HG03442 (cell line): Measurements from ENCODE around the gene CACNA2D1.
"Not testable (repeated sequence)": the region's sequence is repeated elsewhere in the genome, so short reads cannot be mapped to it uniquely, and the experiment has no call there.

Source experiments
- ATAC-seq: cut with Tn5 transposase; IDR thresholded peaks from one replicate; pipeline ENCODE4 v1.9.1; 2021; ENCODE audit warnings: mild to moderate bottlenecking, moderate library complexity; ENCODE audit not compliant: unreplicated experiment

The CACNA2D1 gene

DNA sequence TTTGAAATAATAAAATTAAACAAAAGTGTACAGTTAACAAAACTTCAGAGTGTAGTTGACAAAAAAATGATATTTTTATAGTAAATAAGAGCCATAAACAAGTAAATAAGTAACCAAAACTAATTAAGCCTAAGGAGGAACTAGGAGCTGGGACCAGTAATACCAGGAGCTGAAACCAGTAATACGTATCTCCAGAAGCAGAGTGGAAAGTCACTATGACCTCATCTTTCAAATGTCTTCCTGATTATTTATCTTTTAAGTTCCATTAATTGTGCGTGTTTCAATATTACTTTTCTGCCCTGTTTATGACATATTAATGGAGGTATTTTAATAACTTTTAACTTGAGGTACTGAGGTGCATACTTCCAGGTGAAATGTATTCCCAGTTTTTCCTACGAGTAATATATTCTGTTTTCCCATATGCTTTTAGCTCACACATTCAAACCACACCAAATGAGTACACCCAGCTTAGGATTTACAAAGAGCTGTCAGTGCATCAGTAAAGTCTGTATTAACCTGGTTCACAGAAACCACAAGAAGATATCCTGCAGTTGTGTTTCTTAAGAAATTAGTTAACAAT is 390.0 kb downstream of the CACNA2D1 start:
- no peak for ATAC-seq

- no peak for ATAC-seq
These were observed 392.0 kb downstream of the CACNA2D1 start for GRCh38 chr7:82051601-82052000.

DNA sequence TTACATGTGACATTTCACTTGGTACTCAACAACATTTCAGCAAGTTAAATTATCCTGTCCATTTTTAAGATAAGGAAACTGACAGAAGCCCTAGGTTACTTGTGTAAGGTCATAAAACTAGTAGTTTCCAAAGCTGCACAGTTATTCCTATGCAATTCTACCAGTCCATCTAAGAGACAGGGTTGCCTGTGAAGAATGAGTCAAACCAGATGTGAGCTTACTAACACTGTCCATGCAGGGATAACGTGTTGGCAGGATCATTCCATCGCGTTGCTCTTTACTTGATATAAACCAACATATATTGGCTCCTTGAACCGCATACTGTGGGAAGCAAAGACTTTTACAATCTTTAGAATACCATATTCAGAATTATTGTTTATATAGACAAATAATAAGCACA is 392.8 kb downstream of the CACNA2D1 start:
- no peak for ATAC-seq

GRCh38 chr7:82049891-82050533 is 393.6 kb downstream of the CACNA2D1 start:
- ATAC-seq: no peak

GRCh38 chr7:82049442-82049841 is 394.1 kb downstream of the CACNA2D1 start:
- no peak for ATAC-seq

DNA sequence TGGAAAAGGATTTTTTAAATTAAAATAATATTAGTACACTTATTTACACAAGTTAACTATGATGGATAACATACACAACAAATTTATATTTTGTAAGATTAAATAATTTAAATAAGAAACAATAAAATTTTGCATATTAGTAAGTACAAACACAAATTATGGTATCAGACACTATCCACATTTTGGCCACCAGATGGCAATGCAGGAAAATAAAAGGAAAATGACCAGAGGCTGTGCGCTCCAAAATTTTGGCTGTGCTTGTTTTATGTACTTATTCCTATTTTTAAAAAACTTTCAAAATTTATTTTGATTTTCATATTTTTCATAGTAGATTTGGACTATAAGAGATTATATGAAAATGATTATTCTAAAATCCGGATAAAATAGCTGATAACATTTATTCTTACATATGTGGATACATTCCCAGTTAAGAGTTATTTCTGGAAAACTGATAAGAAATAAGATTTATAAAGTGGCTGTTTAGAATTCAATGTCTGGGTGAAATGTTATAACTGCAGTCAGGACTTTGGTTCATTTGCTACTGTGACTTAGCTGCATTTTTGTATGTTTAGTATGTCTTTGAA is 399.0 kb downstream of the CACNA2D1 start:
- ATAC-seq: peak; percentile 68

GRCh38 chr7:82039621-82040020 is 404.0 kb downstream of the CACNA2D1 start:
- no peak for ATAC-seq

DNA sequence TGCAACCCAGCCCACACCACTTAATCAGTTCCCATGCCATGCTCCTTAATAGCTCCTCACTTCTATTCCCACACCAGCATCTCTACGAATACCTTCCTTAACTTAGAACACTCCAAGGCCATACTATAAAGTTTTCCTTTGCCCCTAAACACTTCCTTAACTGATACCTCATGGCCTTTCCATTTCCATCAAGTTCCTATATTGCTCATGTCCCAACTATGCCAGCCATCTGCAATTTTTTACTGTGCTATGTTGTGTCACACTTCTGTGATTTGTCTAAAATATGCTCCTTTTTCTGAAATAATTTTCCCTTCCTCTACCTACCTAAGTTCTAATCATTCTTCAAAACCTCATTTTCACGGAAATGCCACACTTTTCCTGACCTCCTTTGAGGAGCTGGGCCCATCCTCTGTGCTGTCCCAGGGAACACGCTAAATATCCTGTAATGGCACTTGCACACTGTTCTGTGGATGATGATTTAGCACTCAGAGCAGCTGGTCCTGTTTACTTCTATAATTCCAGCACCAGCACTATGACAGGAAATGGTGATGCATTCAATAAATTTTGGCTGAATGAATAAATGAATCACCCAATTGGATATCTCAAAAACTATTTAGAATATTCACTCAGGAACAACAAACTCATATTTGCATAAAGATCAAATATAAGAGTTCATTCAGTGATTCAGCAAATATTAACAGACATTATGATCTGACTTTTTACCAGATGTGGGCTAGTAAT is 407.3 kb downstream of the CACNA2D1 start:
- ATAC-seq: no peak

- ATAC-seq: no peak
These were observed 408.1 kb downstream of the CACNA2D1 start for GRCh38 chr7:82035456-82035855.

- no peak for ATAC-seq
These were observed 410.7 kb downstream of the CACNA2D1 start for GRCh38 chr7:82032901-82033300.

GRCh38 chr7:82029236-82029913 is 414.2 kb downstream of the CACNA2D1 start:
- ATAC-seq: no peak

- no peak for ATAC-seq
These were observed 415.5 kb downstream of the CACNA2D1 start for GRCh38 chr7:82028097-82028496.

DNA sequence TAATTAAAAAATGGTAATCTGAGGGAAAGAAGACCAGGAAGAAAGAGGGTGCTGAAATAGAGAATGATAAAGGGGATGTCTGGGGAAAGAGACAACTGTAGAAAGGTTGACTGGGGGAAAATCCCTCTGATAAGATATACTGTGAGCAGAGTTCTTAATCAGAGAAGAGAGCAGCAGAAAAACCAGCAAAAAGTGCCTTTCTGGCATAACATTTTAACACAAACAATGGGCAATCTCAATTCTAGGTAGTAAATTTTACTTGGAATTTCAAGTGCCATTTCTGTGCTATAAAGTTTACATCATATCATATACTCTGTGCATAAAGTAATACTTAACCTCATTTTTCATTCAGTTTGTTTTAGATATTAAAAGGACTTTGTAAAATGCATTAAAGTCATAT is 421.9 kb downstream of the CACNA2D1 start:
- no peak for ATAC-seq

- ATAC-seq: no peak
These were observed 422.5 kb downstream of the CACNA2D1 start for GRCh38 chr7:82021036-82021435.

GRCh38 chr7:82019551-82020475 is 423.8 kb downstream of the CACNA2D1 start:
- ATAC-seq: no peak

- no peak for ATAC-seq
These were observed 425.4 kb downstream of the CACNA2D1 start for GRCh38 chr7:82018226-82018625.

GRCh38 chr7:82017334-82017943 is 426.1 kb downstream of the CACNA2D1 start:
- ATAC-seq: no peak

- no peak for ATAC-seq
These were observed 427.8 kb downstream of the CACNA2D1 start for GRCh38 chr7:82015751-82016150.

DNA sequence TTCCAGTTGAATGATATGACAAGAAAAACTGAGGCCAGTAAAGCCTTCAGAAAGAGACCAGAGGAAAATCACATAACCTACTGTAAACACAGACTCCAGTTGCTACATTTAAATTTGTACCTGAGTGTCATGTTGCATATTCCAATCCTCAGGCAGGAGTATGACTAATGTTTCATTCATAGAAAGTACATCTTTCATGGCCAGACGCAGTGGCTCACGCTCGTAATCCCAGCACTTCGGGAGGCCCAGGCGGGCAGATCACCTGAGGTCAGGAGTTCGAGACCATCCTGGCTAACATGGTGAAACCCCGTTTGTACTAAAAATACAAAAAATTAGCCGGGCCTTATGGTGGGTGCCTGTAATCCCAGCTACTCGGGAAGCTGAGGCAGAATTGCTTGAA is 429.0 kb downstream of the CACNA2D1 start:
- ATAC-seq: not testable (repeated sequence)

DNA sequence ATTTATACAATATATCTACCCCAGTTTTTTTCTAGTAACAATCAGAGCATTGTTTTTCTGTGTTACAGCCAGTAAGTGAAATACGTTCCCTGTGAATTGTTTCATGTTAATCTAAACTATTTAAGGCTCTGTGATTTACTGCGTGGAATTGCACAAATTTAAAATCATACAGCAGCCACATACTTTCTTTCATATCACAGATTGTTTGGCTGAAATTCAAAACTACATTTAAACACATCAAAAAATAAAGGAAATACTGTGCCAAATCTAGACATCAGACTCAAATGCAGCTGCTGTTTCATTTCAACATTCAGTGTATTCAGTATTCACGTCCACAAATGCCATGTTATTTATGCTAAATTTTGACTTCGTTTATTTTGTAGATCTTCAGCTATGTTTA is 431.1 kb downstream of the CACNA2D1 start:
- no peak for ATAC-seq
